ENCODE results near the gene CFAP61. TPM values are rescaled to one million over a fixed set of nuclear protein-coding genes. Genes with fewer than 3 reads are reported as not detected.

The CFAP61 gene
- total RNA-seq, 1 experiment from 2014 or later, result 0.28 TPM

DNA sequence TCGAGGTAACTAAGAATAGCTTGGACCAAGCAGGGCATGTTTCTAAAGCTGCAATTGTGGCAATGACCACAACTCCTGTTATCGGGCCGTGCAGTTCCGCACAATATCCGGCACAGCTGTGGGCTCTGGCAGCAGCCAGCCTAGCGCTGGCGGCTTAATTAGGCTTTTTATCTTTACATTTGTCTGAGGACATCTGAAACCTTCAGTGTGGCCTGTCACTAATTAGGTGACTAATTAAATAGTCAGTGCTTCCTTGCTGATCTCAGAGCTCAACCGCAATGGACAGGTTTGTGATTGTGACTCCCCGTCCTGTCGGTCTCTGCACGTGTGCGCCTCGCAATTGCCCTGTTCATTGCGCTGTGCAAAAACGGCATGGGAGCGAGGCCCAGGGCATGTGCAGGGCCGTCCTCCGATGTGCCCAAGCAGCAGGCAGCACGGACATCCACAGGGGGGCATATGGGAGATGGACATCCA is 180.7 kb downstream of the CFAP61 start:
- CTCF ChIA-PET, result no interaction called here
- in situ Hi-C loops (cut with HindIII; ENCODE audit: low pct_unique_long_range_greater_than_20kb, low sequenced_read_pairs), result no loop called here
- Histone ChIP-seq H3K36me3 (ENCODE audit: control insufficient read depth, insufficient read depth, low read length) (no peaks in the 10 kb centered on the region), H3K27me3 (ENCODE audit: control insufficient read depth, insufficient read depth, low read length) (no peaks in the 10 kb centered on the region), H3K9me3 (ENCODE audit: control insufficient read depth, insufficient read depth, low read depth, low read length) (no peaks in the 10 kb centered on the region), H3K27ac (ENCODE audit: low read length) (no peak overlapping the region), H3K4me1 (ENCODE audit: control insufficient read depth, insufficient read depth, low read length) (no peaks in the 10 kb centered on the region), H3K4me3 (ENCODE audit: low read depth in 2 of 2, low read length in 2 of 2) (no peak overlapping the region)
- ATAC-seq, result no peak
- DNase-seq (ENCODE audit: low read depth, low spot score), result no peak
- TF ChIP-seq, protein P1, sequence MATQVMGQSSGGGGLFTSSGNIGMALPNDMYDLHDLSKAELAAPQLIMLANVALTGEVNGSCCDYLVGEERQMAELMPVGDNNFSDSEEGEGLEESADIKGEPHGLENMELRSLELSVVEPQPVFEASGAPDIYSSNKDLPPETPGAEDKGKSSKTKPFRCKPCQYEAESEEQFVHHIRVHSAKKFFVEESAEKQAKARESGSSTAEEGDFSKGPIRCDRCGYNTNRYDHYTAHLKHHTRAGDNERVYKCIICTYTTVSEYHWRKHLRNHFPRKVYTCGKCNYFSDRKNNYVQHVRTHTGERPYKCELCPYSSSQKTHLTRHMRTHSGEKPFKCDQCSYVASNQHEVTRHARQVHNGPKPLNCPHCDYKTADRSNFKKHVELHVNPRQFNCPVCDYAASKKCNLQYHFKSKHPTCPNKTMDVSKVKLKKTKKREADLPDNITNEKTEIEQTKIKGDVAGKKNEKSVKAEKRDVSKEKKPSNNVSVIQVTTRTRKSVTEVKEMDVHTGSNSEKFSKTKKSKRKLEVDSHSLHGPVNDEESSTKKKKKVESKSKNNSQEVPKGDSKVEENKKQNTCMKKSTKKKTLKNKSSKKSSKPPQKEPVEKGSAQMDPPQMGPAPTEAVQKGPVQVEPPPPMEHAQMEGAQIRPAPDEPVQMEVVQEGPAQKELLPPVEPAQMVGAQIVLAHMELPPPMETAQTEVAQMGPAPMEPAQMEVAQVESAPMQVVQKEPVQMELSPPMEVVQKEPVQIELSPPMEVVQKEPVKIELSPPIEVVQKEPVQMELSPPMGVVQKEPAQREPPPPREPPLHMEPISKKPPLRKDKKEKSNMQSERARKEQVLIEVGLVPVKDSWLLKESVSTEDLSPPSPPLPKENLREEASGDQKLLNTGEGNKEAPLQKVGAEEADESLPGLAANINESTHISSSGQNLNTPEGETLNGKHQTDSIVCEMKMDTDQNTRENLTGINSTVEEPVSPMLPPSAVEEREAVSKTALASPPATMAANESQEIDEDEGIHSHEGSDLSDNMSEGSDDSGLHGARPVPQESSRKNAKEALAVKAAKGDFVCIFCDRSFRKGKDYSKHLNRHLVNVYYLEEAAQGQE (IDR thresholded peaks at IDR 0.05; ENCODE audit: insufficient read depth in 1 of 2, low read depth in 2 of 2, low read length in 1 of 2), result no peak
- TF ChIP-seq POLR2AphosphoS5 (IDR thresholded peaks at IDR 0.05; ENCODE audit: low read depth, low read length) (no peak), SIN3A (IDR thresholded peaks at IDR 0.05; ENCODE audit: borderline replicate concordance, insufficient read depth, low read depth, low read length) (no peak), TCF7L2 (IDR thresholded peaks at IDR 0.05; ENCODE audit: low read depth, low read length) (no peak)
- TF ChIP-seq, protein P2, sequence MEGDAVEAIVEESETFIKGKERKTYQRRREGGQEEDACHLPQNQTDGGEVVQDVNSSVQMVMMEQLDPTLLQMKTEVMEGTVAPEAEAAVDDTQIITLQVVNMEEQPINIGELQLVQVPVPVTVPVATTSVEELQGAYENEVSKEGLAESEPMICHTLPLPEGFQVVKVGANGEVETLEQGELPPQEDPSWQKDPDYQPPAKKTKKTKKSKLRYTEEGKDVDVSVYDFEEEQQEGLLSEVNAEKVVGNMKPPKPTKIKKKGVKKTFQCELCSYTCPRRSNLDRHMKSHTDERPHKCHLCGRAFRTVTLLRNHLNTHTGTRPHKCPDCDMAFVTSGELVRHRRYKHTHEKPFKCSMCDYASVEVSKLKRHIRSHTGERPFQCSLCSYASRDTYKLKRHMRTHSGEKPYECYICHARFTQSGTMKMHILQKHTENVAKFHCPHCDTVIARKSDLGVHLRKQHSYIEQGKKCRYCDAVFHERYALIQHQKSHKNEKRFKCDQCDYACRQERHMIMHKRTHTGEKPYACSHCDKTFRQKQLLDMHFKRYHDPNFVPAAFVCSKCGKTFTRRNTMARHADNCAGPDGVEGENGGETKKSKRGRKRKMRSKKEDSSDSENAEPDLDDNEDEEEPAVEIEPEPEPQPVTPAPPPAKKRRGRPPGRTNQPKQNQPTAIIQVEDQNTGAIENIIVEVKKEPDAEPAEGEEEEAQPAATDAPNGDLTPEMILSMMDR (IDR thresholded peaks at IDR 0.05), result no peak
- POLR2A ChIA-PET, result interaction anchor here (0.6 kb wide), 1 partner anchor 33 kb away, joined by 4 read pairs; no protein-coding TSS in a partner anchor
- no TSS peak for BruUV-seq (replicated peaks)
- intact Hi-C loops (cut with micrococcal nuclease; ENCODE audit: unreplicated experiment), result no loop called here

DNA sequence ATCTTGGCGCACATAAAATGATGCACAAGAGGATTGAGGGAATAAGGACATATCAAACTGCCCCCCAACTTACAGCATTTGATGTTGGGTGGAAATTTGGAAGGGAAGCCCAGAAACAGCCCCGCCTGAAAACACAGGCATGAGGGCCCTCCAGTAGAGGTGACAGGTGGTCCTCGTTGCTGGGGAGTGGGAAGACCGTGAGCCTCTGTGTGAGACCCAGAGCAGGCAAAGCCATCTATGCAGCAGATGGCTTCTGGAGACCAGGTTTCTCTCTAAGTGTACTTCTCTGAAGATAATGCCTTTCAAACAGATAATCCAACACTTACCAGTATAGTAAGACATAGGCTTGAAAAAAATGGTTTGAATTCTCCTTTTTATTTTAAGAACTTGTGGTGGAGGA is 183.3 kb downstream of the CFAP61 start:
- CTCF ChIA-PET, result no interaction called here
- Histone ChIP-seq H3K27me3 (ENCODE audit: control insufficient read depth, insufficient read depth, low read length) (peaks cover 5% of the 10 kb centered on the region; the same call in 1 of the 2 replicates), H3K4me1 (ENCODE audit: control insufficient read depth, insufficient read depth, low read length) (no peaks in the 10 kb centered on the region), H3K9me3 (ENCODE audit: control insufficient read depth, insufficient read depth, low read depth, low read length) (no peaks in the 10 kb centered on the region), H3K4me3 (ENCODE audit: low read depth in 2 of 2, low read length in 2 of 2) (no peak overlapping the region), H3K27ac (ENCODE audit: low read length) (no peak overlapping the region), H3K36me3 (ENCODE audit: control insufficient read depth, insufficient read depth, low read length) (no peaks in the 10 kb centered on the region)
- intact Hi-C loops (cut with micrococcal nuclease; ENCODE audit: unreplicated experiment) (loop anchor here (5.0 kb wide), 1 partner anchor 153 kb away; no protein-coding TSS in a partner anchor), in situ Hi-C loops (cut with HindIII; ENCODE audit: low pct_unique_long_range_greater_than_20kb, low sequenced_read_pairs) (no loop called here)
- ATAC-seq (no peak), DNase-seq (ENCODE audit: low read depth, low spot score) (no peak)
- TF ChIP-seq, protein P2 (IDR thresholded peaks at IDR 0.05), result no peak
- TF ChIP-seq, protein P1 (IDR thresholded peaks at IDR 0.05; ENCODE audit: insufficient read depth in 1 of 2, low read depth in 2 of 2, low read length in 1 of 2), result no peak
- no peak for TF ChIP-seq TCF7L2 (IDR thresholded peaks at IDR 0.05; ENCODE audit: low read depth, low read length)
- no peak for TF ChIP-seq POLR2AphosphoS5 (IDR thresholded peaks at IDR 0.05; ENCODE audit: low read depth, low read length)
- POLR2A ChIA-PET, result no interaction called here
- BruUV-seq (replicated peaks), result no TSS peak
